Right renal cortex interstitium (tissue), 3 donors: Measurements from ENCODE around the gene AGAP1. TPM values are rescaled to one million over a fixed set of nuclear protein-coding genes. Genes with fewer than 3 reads are reported as not detected.

ENCODE experiments used
- DNase-seq, 3 donors: peaks; one replicate each; pipeline ENCODE4 v3.0.0-alpha.2; 2013; ENCODE audit warnings: low read depth in 3 of 3, low spot score in 2 of 3
- polyA plus RNA-seq, 3 donors: library from polyadenylated mRNA; unstranded; fragments of 120-200 nt; gene quantifications; one replicate each; pipeline ENCODE4 v1.2.1, GENCODE V29; 2013; ENCODE audit not compliant: insufficient read length in 3 of 3

Gene AGAP1
- polyA plus RNA-seq, 3 donors = 18.0 to 22.6 (median 21.2) TPM

DNA sequence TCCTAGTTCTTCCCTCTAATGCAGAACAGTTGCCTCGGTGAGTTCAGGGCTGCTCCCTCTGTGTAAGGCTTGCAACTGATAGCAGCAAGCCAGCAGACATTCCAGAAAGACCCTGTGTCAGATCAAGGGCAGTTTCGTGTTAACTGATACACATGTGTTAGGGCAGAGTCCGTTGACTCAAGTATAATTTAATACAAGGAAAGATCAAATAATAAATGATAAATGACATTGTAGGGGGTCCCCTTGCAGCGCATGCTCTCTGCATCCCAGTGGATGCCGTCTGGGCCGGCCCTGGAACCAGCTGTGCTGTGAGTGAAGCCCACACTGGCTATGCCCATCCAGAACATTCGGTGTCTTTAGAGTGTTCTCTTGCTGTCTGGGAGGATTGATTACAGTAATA, 180.3 kb downstream of the AGAP1 start:
- DNase-seq = no peak

DNA sequence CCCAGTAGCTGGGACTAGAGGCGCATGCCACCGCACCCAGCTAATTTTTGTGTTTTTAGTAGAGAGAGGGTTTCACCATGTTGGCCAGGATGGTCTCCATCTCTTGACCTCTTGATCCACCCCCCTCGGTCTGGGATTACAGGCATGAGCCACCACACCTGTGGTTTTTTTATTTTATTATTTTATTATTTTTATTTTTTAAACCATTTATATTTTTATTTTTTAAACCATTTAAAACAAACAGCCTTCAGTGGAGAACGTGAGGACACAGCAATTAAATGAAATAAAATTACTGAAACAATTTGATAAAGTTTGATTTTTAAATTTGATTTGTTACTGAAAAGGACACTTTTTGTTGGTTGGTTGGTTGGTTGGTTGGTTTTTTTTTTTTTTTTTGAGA, 181.0 kb downstream of the AGAP1 start:
- no peak for DNase-seq

DNA sequence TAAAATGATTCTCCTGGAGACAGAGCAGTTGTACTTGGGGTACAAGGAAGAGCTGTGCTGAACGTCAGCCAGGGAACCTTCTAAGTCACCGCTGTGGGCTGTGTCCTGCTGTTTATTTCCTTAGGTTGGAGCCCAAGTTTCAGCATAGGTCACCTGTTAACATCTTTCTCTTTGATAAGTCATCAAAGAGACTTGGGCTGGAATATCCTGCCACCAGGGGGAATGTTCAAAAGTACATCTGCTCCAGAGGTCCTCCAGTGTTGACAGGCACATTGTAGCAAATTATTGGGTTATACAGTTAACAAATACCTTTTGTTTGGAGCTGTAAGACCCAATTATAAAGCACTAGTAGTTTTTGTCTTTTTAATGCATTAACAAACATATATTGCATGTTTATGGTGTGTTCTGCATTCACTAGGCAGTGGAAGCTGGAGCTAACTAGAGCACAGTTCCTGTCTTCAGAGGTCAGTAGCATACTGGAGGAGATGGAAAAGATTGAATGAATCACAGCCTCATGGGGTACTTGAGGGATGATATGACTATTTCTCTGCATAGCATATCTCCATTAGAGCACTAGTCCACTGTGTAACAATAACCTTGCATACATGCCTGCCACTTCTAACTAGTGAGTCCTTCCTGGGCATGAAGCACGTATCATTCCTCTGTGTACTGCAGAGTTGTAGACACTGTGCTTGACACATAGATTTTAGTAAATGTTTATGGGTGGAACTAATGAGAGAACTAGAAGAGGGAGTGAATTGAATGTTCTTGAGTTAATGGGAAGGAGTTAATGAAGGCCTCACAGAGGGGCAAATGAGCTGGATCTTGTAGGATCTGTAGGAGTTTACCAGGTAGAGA, 182.1 kb downstream of the AGAP1 start:
- DNase-seq = no peak

DNA sequence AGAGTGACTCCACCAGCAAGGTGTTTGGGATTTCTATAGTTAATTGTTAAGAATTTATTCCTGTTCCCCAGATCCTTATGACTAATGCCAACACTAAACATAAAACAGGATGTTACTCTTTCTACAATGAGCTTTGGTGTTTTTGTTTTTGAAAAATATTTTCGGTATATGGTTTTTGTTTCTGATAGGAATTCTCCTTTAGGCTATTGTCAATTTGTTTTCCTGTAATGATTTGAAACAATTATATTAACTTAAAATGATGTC, 182.6 kb downstream of the AGAP1 start:
- DNase-seq = no peak

DNA sequence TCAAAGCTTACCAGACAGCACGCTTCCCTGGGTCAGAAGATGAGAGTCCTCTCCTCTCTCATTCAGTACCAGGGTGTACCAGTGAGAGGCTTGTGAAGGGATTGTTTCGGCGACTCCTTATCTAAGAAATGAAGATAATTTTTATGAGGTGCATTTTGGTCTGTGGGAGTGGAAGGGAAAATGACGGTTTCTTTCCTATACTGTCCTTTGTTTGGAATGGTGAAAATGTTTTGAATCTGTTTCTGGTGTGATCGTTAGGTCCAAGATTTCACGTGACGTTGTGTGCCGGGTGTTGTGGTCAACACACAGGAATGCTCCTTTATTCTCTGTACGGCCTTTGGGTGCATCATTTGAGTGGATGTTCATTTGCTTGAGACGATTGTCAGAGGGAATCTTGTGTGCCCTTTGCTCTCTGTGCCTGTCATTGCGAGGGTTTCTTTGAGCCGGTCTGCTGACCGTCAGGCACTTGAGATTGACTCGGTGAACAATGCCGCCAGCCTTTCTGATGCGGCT, 183.5 kb downstream of the AGAP1 start:
- no peak for DNase-seq

DNA sequence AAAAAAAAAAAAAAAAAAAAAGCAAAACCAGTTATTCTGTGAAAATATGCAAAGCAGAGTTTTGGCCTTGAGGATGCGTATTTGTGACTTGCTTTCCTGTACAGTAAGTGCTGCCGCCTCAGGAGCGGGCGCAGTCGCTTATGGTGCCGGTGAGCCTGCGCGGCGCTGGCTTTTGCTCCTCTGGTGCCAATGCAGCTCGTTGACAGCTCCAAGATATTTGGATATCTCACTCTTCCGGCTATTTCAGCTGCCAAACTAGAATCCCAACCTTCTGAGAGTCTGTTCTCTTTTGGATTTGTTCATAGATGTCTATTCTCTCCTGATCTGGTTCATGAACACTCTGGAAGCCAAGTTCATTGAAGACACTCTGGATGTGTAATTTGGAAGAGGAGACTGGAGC, 184.1 kb downstream of the AGAP1 start:
- no peak for DNase-seq

DNA sequence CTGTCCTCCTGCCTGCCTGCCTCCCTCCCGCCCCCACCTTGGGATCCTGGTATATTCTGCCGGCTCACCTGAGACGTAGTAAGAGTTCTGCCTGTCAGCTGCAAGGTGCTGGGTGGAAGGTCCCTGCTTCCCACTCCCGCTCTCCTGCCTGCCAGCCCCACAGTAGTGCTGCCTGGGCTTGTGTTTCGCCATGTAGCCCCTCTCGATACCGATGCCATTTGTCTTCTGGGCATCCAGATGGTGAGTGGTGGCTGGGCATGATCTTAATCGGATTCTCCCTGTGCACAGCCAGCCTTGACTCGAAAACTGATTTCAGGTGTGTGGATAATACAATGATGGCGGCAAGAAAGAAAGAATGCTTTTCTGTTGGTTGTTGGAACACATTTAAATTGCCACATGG, 184.9 kb downstream of the AGAP1 start:
- no peak for DNase-seq

DNA sequence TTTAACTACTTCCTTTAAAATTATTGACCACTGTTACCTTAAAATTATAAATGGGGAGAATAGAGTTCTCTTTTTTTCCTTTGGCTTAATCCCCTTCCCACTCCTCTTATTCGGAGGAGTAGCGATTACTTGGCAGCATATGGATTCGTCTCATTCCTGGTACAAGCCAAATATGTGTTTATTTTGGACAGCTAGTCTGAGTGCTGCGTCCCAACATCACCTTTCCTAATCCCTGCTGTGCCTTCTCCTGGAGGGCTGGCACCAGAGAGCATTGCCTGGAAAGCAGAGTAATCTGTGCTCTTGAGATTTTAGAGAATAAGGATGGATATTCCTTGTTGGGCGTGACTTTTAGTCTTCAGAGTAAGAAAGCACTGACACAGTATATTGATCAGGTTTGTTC, 185.6 kb downstream of the AGAP1 start:
- no peak for DNase-seq

DNA sequence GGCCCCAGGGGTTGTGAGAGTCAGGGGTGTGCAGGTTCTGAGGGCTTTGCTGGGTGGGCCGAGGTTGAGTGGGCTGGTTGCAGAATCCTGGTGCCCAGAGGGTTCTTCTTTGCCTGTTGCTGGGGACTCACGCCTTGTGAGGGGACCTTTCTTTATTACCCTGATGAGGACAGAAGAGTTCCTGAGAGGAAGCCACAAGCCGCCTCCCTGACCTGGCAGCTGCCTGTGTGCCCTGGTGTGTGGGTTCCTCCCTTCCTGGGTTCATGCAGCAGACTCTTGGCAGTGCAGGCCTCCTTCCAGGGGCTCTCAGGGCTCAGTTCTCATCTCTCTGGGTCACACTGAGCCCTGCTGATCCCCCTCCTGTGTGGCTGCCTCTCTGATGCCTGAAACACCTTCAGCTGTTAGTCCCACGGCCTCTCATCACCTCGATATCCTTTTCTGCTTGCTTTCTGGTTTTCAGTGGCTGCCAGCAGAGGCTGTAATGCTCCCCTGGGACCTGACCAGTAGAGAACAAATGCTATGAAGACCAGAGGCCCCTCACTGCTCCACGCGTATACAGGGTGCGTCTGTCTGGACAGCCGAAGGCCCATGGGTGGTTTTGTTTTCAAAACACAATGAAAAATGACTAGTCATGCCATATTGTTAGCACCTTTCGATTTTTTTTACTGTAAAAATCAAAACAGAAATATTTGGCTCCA, 191.3 kb downstream of the AGAP1 start:
- no peak for DNase-seq

DNA sequence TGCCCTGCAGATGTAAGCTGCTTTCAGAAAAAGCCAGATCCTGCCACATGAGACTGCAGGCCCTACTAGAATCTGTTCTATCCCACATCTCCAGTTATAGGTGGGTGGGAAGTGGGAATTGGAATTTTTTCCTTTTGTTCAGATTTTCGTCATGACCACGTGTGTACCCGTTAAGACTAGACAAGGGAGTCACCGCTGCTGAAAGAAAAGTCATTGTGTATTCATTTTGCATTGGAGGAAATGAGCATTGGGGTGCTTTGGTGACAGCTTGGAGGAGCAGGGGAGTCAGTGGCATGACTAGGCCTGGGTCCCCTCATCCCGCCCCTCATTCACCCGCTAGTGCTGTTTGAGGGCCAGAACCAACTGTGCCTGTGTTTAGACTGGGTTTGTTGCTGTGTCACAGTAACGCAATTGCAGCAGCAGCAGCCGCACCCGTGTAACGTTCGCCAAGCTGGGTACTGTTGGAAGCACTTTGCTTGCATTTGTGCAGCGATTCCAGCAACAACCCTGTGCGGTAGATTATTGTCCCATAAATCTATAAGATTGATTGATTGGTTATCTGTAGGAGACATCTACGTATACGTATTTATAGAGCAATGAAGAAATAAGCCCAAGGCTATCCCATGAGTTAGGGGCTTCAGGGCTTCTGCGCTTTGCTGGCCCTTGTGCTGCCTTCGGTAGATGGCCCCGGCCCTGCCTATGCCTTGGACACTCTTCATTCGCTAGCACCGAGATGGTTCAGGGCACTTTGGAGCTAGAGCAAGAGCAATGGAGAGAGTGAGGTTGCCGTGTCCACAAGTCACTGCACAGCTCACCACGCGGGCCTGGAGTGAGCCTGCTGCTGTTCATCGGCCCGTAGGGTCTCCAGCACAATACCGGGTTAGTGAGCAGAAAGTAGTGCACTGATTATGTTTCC, 194.9 kb downstream of the AGAP1 start:
- DNase-seq = no peak

DNA sequence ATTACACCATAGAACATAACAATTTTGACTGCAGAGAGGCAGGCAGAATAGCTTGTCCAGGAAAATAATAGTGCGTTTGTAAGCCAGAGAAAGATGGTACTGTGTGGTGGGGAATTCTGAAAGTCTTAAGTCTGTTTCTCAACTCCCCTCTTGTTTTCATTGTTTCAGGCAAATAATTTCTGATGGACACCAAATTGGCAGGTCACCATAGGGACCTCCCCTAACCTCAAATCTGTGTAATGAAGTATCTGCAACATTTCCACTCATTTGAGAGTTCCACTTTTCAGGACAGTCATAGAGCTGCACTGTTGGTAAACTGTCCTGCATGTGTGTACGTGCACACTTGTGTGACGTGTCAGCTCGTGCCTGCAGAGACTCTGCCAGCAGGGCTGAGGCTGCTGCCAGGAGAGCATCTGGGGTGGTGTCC, 195.6 kb downstream of the AGAP1 start:
- DNase-seq = no peak

DNA sequence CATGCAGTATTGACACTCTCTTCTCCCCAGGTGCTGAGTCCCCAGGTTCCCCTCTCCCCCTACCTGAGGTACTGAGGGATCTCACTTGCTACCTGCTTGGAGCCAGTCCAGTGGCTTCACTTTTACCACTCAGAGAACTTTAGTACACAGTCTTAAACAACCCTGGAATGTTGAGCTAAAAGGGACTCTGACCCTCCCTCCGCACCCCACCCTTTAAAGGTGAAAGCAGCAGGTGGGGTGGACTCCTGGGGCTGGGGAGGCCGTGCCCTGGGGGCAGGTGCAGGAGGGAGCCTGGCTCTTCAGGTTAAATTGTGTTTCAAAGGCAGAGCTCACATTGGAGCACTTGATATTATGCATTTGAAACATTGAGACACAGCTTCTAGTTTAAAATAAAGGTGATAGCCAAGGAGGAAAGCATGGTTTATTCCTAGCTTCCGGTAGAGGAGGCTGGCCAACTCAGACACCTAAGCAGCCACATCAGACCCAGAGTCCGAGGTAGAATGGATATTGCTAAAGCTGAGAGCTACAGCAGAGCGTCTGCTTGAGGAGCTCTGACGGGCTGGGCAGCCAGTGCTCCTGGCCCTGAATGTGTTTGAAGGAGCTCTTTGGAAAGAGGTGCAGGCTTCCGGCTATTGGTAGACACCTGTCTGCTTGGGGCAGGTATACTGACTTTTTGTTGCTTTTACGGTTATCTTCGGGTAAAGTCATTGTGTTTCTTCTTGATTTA, 196.4 kb downstream of the AGAP1 start:
- no peak for DNase-seq

DNA sequence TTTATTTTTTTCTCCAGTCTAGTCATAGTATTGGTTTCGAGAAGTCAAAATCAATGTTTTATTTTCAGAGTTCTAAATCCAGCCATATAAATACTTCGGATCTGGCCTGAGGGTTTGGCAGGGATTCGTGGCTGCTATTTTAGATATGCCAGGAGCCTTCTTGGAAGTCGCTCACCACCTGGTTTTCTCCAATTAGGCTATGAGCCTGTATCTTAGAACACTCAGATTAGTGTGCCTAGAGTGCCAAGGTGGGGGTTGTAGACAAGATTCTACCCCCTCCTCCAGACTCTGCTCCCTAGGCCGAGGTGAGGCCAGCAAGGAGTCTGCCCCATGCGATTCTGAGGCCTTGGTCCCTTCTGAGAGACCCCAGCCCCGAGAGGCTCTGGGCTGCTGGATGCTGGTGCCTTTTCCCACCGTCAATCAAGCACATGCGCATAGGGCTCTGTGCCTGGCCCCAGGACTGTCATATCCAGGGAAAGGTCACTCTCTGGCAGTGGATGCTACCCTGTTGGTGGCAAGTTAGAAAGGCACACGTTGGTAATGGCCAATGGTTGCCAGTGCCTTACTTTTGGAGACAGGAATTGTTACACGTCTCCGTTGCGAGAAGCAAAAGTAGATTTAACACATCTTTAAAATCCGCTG, 197.1 kb downstream of the AGAP1 start:
- DNase-seq = no peak

DNA sequence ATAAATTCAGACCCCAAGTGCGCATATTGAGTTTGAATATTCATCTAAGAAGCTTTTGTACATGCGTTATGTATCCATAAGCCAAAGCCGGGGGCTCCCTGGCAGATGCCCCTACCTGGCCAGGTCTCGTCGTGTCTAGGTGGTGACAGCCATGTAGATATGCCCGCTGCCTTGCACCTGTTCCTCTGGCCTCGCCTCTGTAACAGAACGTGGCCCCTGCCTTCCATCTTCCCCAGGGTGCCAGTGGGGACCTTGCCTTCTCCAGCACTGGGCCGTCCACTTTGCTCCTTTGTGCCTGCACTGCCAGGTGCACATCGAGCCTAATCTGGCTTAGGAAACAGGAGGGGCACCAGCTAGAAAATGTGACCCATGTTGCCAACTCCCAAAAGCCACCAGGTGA, 198.2 kb downstream of the AGAP1 start:
- DNase-seq = no peak

DNA sequence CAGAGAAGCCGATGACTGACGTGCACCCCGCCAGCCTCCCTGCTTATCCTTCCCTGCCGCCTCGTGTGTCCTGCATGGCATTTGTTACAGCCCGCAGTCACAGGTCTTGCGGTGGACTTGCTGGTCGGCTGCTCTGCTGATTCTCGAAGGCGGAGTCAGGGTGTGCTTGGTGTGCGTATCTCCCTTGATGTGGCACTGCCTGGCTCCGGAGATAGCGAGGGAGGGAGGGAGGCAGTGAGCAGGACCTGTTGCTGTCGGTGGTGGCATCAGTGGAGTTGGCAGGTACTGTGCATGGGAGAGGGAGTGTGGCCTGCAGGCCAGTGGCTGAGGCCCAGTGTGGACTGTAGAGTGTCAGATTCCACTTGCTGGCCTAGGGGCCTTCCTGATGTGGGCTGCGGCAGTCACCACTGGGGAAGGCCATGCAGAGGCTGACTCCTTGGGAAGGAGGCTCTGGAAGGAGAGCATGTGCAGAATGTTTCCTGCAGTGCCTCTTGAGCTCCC, 198.9 kb downstream of the AGAP1 start:
- no peak for DNase-seq

DNA sequence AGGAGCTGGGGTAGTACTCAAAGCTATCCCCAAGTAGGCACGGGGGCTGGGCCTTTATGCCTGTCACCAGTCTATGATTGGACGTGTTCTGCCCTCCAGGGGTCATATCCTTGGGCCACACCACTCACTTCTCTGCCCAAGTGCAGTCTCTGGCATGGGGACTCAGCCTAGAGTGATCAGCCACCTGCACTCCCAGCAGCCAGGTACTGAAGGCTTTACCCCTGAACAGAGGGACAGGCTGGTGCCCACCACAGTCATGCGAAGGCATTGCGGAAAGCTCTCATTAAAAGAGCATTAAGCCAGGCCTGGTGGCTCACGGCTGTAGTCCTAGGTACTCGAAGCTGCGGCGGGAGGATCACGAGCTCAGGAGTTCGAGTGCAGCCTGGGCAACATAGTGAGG, 199.4 kb downstream of the AGAP1 start:
- DNase-seq = no peak

DNA sequence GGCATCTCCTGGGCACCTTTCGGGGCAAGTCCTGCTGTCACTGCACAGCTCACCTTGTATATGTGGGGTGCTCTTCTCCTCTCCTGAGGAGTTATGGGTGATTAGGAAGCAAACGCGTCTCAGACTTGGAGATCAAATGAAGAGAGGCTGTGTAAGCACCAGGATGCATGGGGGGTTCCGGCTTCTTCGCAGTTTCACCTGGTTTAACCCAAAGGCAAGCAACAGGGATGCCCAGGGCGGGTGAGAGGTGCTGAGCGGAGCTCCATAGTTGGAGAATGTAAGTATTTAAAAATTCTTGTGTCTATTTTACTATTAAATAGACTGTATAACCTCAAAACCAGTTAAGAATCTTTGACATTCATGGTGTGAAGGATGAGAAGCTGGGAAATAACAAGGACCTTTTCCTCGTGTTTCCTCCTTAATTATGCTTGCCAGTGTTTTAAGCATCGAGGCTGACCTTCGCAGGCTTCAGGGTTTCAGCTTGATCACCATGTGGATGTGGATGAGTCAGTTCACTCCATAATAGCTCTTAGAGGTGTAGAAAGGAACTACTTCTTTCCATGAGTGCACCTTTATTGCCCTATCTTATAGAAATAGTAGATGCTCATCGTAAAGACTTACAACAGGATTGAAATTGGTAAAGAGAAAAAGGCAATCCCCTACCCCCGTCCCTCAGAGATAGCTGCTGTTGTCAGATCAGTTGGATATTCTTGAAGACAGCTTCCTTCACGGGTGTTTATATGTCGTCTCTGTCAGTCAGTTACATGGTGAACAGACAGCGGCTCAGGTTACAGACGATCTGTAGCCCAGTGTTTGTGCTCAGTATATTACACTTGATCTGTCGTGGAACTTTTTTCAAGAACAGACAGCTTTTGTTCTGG, 201.1 kb downstream of the AGAP1 start:
- DNase-seq = no peak

DNA sequence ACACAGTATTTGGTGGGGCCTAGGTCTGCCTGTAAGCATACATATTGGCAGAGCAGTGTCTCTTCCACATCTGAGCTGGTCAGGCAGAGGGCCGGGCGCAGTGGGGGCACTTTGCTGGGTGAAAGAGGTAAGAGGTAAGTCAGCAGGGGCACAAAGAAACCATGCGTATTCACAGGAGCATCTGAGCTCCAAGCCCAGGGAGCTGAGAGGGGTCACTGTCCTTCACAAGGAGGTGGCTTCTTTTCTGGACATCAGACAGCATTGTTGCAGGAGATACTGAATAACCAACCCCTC, 201.7 kb downstream of the AGAP1 start:
- no peak for DNase-seq

DNA sequence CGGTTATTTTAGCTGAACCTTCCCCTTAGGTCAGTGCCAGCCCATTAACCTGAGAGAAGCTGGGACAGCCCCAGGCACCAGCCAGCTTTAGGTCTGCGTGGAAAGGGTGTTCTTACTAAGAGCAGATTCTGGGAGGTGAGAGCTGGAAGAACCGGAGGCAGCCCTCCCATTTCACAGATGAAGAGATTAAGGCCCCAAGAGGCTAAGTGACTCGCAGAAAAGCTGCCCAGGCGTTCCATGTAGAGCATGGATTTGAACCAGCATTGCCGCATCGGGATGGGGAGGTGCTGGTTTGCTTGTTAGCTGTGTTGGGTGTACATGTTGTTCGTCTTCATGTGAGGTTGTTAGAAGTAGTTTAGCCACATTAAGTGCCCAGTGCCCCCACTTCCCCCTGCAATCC, 203.2 kb downstream of the AGAP1 start:
- no peak for DNase-seq
